Esophagus (tissue), 2 donors: ENCODE results near the gene CCNE1. TPM values are rescaled to one million over a fixed set of nuclear protein-coding genes. Genes with fewer than 3 reads are reported as not detected.

Experiments used
- H3K27ac ChIP-seq, 2 donors: one replicate each; pipeline ENCODE4 v1.5.1; 2013; ENCODE audit warnings: low read depth in 2 of 2, mild to moderate bottlenecking in 2 of 2, inconsistent platforms in 1 of 2, low read length in 1 of 2, moderate library complexity in 1 of 2
- H3K27me3 ChIP-seq, 2 donors: one replicate each; pipeline ENCODE4 v1.6.1; 2013; ENCODE audit warnings: low read length in 2 of 2, control low read depth in 1 of 2, mild to moderate bottlenecking in 1 of 2; ENCODE audit not compliant: insufficient read depth in 2 of 2, control insufficient read depth in 1 of 2
- H3K36me3 ChIP-seq, 2 donors: one replicate each; pipeline ENCODE4 v1.6.1; 2013; ENCODE audit warnings: low read length in 1 of 2; ENCODE audit not compliant: control insufficient read depth in 2 of 2, insufficient read depth in 2 of 2
- H3K4me1 ChIP-seq, 2 donors: one replicate each; pipeline ENCODE4 v1.6.1; 2013; ENCODE audit warnings: low read length in 1 of 2; ENCODE audit not compliant: control insufficient read depth in 2 of 2, insufficient read depth in 2 of 2
- H3K4me3 ChIP-seq, 2 donors: one replicate each; pipeline ENCODE4 v1.5.1; 2013; ENCODE audit warnings: low read length in 2 of 2, mild to moderate bottlenecking in 2 of 2, low read depth in 1 of 2, moderate library complexity in 1 of 2
- H3K9me3 ChIP-seq, 2 donors: one replicate each; pipeline ENCODE4 v1.6.1; 2013; ENCODE audit warnings: mild to moderate bottlenecking in 2 of 2, low read depth in 1 of 2, low read length in 1 of 2, moderate library complexity in 1 of 2; ENCODE audit not compliant: control insufficient read depth in 2 of 2, insufficient read depth in 1 of 2
- WGBS, 2 donors: extraction: QIAGEN DNeasy Blood & Tissue Kit; methylation state at CpG; one replicate each; pipeline ENCODE4 v1.1.7; 2013; 5-methylcytosine and 5-hydroxymethylcytosine counted together
- polyA plus RNA-seq, 2 donors: library from polyadenylated mRNA; stranded (reverse); fragments of 200-250 nt; gene quantifications; one replicate each; pipeline ENCODE4 v1.2.3, GENCODE V29; 2013
- donor health status: healthy with polysubstance abuse.
- donor health status: Bipolar disorder and iron deficiency.

The CCNE1 gene
- polyA plus RNA-seq, 2 donors, result 4.9 to 5.2 TPM

DNA sequence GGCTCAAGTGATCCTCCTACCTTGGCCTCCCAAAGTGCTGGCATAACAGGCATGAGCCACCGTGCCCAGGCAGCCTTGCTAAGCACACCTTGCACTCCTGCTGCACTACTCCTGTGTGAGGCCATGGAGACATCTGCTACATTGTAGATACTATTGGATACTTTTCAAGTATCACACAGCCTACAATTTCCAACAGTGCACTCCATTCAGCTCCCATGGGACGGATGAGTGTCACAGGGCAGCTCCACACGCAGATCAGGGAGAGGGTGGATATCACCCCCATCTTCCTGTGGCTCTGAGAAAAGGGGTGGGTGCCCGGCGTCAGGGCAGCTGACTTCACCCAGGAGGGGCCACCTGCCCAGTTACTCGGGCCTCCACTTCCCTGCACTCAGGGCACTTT is 39.1 kb upstream of the CCNE1 start:
- no peaks in the 10 kb centered on the region for H3K9me3 ChIP-seq
- no peaks in the 10 kb centered on the region for H3K36me3 ChIP-seq
- no peak overlapping the region for H3K27ac ChIP-seq
- H3K4me3 ChIP-seq, result no peak overlapping the region
- WGBS, 2 donors, result 74 to 76% methylated on average over 6 of the region's 6 CpGs
- no peaks in the 10 kb centered on the region for H3K27me3 ChIP-seq
- H3K4me1 ChIP-seq, result no peaks in the 10 kb centered on the region

DNA sequence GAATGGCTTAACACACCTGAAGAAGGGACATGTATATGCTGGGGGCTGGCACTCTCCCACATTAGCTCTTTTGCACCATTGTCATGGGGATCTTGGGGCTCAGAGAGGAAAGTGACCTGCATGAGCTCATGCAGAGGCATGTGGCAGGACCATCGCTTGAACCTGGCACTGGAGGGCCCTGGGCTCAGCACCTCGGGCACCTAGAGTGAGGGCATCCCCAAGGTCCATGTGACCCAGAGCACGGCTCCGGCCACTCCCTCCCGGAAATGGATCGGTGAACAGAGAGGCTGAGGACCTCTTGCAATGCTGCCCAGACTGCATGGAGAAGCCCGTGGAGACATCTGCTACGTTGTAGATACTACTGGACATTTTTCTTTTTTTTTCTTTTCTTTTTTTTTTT is 38.6 kb upstream of the CCNE1 start:
- H3K27me3 ChIP-seq, result no peaks in the 10 kb centered on the region
- WGBS, 2 donors, result 85 to 89% methylated on average over 8 of the region's 8 CpGs
- H3K36me3 ChIP-seq, result no peaks in the 10 kb centered on the region
- no peaks in the 10 kb centered on the region for H3K9me3 ChIP-seq
- no peaks in the 10 kb centered on the region for H3K4me1 ChIP-seq
- no peak overlapping the region for H3K27ac ChIP-seq
- H3K4me3 ChIP-seq, result no peak overlapping the region

- H3K27me3 ChIP-seq, result no peaks in the 10 kb centered on the region
- H3K4me3 ChIP-seq, result no peak overlapping the region
- H3K36me3 ChIP-seq, result no peaks in the 10 kb centered on the region
- no peaks in the 10 kb centered on the region for H3K4me1 ChIP-seq
- H3K27ac ChIP-seq, result no peak overlapping the region
- H3K9me3 ChIP-seq, result no peaks in the 10 kb centered on the region
- WGBS, 2 donors, result 81 to 89% methylated on average over 6 of the region's 6 CpGs
Measured at GRCh38 chr19:29774126-29774525, 37.7 kb upstream of the CCNE1 start.

GRCh38 chr19:29777781-29778309 is 33.9 kb upstream of the CCNE1 start:
- Histone ChIP-seq H3K27ac (no peak overlapping the region), H3K4me1 (no peaks in the 10 kb centered on the region), H3K27me3 (no peaks in the 10 kb centered on the region), H3K36me3 (no peaks in the 10 kb centered on the region), H3K4me3 (no peak overlapping the region), H3K9me3 (no peaks in the 10 kb centered on the region)
- WGBS, 2 donors, result 75 to 81% methylated on average over 6 of the region's 6 CpGs

DNA sequence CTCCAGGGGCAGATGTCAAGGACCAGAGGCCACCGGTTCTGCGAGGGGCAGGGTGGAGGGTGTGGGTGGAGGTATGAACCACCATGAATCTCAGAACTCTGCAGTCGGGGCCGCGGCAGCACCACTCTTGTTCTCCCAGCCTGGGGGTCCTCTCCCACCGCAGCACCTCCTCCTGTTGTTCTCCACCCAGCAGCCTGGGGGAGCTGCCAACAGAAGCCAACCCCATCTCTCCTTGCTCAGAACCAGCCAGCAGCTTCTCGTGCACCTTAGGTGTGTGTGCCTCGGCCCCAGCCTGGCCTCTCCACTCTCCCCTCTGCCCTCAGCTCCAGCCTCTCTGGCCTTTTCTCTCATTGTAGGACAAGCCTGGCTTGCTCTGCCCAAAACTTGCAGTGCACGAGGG is 31.9 kb upstream of the CCNE1 start:
- Histone ChIP-seq H3K4me1 (no peaks in the 10 kb centered on the region), H3K9me3 (no peaks in the 10 kb centered on the region), H3K27ac (no peak overlapping the region), H3K27me3 (no peaks in the 10 kb centered on the region), H3K36me3 (no peaks in the 10 kb centered on the region), H3K4me3 (no peak overlapping the region)
- WGBS, 2 donors, result 50 to 51% methylated on average over 9 of the region's 9 CpGs

DNA sequence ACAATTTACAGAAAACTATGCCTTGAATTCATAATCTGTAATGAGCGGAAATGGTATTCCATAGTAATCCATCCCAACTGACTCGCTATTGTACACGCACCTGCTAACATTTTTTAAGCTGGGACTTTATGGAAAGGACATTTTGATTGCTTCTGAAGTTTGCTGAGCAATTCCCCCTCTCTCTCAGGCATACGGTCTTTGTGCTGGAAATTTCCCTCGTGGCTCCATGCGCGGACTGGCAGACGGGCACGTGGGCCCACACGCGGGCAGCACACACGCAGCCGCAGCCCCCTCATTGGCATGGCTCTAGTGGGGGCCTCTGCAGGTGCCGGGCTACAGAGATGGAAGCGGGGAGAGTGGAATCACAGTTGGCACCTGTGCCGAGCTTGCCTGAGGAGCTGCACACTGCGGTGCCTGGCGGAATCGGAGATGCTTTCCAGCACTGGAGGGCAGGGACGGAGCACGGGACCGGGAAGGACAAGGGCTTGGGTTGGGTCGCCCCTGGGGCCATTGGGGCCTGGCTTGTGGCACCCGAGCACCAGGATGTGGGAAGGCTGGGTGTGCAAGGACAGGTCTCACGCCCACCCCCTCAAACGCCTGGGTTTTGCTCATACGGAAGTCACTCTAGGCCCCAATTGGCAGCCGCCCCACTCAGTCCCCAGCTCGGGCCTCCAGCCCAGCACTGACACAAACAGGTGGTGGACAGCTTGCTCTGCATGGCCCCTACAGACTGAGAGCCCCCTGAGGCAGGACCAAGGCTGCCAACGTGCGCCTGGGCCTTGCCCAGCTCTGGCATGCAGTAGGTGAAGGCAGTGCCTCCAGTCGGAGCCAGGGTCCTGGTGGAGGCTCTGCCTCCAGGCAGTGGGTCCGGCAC is 30.2 kb upstream of the CCNE1 start:
- H3K4me3 ChIP-seq, result no peak overlapping the region
- no peaks in the 10 kb centered on the region for H3K27me3 ChIP-seq
- H3K4me1 ChIP-seq, result no peaks in the 10 kb centered on the region
- H3K27ac ChIP-seq, result no peak overlapping the region
- 77 to 81% methylated on average over 31 to 33 of the region's 33 CpGs for WGBS, 2 donors
- no peaks in the 10 kb centered on the region for H3K9me3 ChIP-seq
- H3K36me3 ChIP-seq, result no peaks in the 10 kb centered on the region

- H3K4me3 ChIP-seq, result no peak overlapping the region
- H3K4me1 ChIP-seq, result no peaks in the 10 kb centered on the region
- 89 to 90% methylated on average over 13 of the region's 13 CpGs for WGBS, 2 donors
- no peaks in the 10 kb centered on the region for H3K36me3 ChIP-seq
- no peak overlapping the region for H3K27ac ChIP-seq
- H3K9me3 ChIP-seq, result no peaks in the 10 kb centered on the region
- H3K27me3 ChIP-seq, result no peaks in the 10 kb centered on the region
Measured at GRCh38 chr19:29782260-29782580, 29.6 kb upstream of the CCNE1 start.

- Histone ChIP-seq H3K27ac (no peak overlapping the region), H3K4me1 (no peaks in the 10 kb centered on the region), H3K4me3 (no peak overlapping the region), H3K36me3 (no peaks in the 10 kb centered on the region), H3K9me3 (no peaks in the 10 kb centered on the region), H3K27me3 (no peaks in the 10 kb centered on the region)
- 93 to 94% methylated on average over 12 of the region's 12 CpGs for WGBS, 2 donors
Measured at GRCh38 chr19:29783627-29784190, 28.1 kb upstream of the CCNE1 start.

GRCh38 chr19:29784598-29785223 is 27.1 kb upstream of the CCNE1 start:
- H3K27ac ChIP-seq, result no peak overlapping the region
- no peaks in the 10 kb centered on the region for H3K4me1 ChIP-seq
- no peaks in the 10 kb centered on the region for H3K36me3 ChIP-seq
- no peaks in the 10 kb centered on the region for H3K27me3 ChIP-seq
- no peaks in the 10 kb centered on the region for H3K9me3 ChIP-seq
- no peak overlapping the region for H3K4me3 ChIP-seq
- 77% methylated on average over 1 of the region's 1 CpG for WGBS, 2 donors
